BJ (cell line): ENCODE measurements around the gene CPNE5. TPM values are rescaled to one million over a fixed set of nuclear protein-coding genes. Genes with fewer than 3 reads are reported as not detected.

Source experiments
- CTCF ChIA-PET: fragments of 350-600 bp; formaldehyde crosslinking; extraction: SDS; loops from one replicate; lab custom pipeline; 2021; ENCODE audit warnings: antibody characterized with exemption, inconsistent platforms; lab: Yijun Ruan, JAX
- POLR2A ChIA-PET: fragments of 300-600 bp; sonication (Branson Sonifier 250); formaldehyde crosslinking; extraction: SDS; loops from one replicate; lab custom pipeline; 2021; ENCODE audit warnings: antibody characterized with exemption; lab: Charles Lee
- DNase-seq: peaks from one replicate; pipeline ENCODE4 v3.0.0-alpha.2; 2011; ENCODE audit warnings: low read depth
- H3K27me3 ChIP-seq: 2 replicates; pipeline ENCODE4 v1.6.0; 2011; ENCODE audit warnings: low read length; ENCODE audit not compliant: control insufficient read depth, insufficient read depth
- H3K36me3 ChIP-seq: 2 replicates; pipeline ENCODE4 v1.5.1; 2011; ENCODE audit warnings: low read length; ENCODE audit not compliant: control insufficient read depth, insufficient read depth
- H3K4me3 ChIP-seq: 2 replicates; pipeline ENCODE4 v1.5.1; 2011; ENCODE audit warnings: low read depth, mild to moderate bottlenecking, control low read depth, low read length
- polyA plus RNA-seq: library from polyadenylated mRNA; depleted of rRNA; stranded (reverse); fragments of >200 nt; gene quantifications from 2 replicates; pipeline ENCODE4 v1.2.3, GENCODE V29; 2011; rRNA removed
- TF ChIP-seq, protein P1 (sequence below): IDR thresholded peaks from 2 replicates; pipeline ENCODE4 v1.5.1; 2011; ENCODE audit warnings: low read depth, mild to moderate bottlenecking, control low read depth, inconsistent platforms, low read length, moderate library complexity; ENCODE audit not compliant: insufficient read depth

Gene CPNE5
- polyA plus RNA-seq, 1 experiment, result 0.09 TPM

DNA sequence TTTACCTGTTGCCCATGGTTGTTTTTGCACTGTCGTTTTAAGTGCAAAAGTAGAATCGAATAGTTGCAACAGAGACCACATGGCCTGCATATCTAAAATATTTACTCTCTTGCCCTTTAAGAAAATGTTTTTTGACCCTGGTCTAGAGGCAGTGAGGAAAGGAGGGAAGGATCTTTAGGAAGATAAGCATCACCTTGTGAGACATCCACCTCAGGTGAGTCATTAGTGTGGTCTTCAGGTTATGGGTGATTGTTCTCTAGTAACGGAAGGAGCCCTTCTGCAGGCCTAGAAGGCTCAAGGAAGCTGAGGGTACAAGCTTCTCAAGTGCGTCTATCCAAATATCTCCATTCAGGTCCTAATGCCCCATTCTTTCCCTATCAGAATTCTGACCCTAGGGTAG, 148.2 kb downstream of the CPNE5 start:
- peaks cover 11% of the 10 kb centered on the region for H3K36me3 ChIP-seq
- ChIA-PET CTCF (interaction anchor here (0.6 to 1.5 kb wide), 3 partner anchors 11 to 67 kb away, joined by 3 to 4 read pairs (median 3); no protein-coding TSS in a partner anchor), POLR2A (no interaction called here)
- TF ChIP-seq, protein P1, sequence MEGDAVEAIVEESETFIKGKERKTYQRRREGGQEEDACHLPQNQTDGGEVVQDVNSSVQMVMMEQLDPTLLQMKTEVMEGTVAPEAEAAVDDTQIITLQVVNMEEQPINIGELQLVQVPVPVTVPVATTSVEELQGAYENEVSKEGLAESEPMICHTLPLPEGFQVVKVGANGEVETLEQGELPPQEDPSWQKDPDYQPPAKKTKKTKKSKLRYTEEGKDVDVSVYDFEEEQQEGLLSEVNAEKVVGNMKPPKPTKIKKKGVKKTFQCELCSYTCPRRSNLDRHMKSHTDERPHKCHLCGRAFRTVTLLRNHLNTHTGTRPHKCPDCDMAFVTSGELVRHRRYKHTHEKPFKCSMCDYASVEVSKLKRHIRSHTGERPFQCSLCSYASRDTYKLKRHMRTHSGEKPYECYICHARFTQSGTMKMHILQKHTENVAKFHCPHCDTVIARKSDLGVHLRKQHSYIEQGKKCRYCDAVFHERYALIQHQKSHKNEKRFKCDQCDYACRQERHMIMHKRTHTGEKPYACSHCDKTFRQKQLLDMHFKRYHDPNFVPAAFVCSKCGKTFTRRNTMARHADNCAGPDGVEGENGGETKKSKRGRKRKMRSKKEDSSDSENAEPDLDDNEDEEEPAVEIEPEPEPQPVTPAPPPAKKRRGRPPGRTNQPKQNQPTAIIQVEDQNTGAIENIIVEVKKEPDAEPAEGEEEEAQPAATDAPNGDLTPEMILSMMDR, result no peak
- H3K27me3 ChIP-seq, result no peaks in the 10 kb centered on the region
- DNase-seq, result no peak
- no peak overlapping the region for H3K4me3 ChIP-seq

Other genes with a start within 250 kb of the CPNE5 start
- gene SRSF3, start 245.1 kb downstream of the CPNE5 start, polyA plus RNA-seq, result 177 and 292 TPM in 2 replicates
- gene CDKN1A, start 160.7 kb downstream of the CPNE5 start, polyA plus RNA-seq, result 698 and 820 TPM in 2 replicates
- gene RAB44, start 141.6 kb downstream of the CPNE5 start, polyA plus RNA-seq, result 0.02 and 0.04 TPM in 2 replicates
- 23.4 and 34.8 TPM in 2 replicates for gene PPIL1, start 35.4 kb upstream of the CPNE5 start, polyA plus RNA-seq
- gene C6orf89, start 46.5 kb upstream of the CPNE5 start, polyA plus RNA-seq, result 66.0 and 71.4 TPM in 2 replicates
- 0.09 and 0.21 TPM in 2 replicates for gene PI16, start 115.3 kb upstream of the CPNE5 start, polyA plus RNA-seq
- 123 and 207 TPM in 2 replicates for gene MTCH1, start 146.8 kb upstream of the CPNE5 start, polyA plus RNA-seq
- not detected in 2 replicates for gene FGD2, start 166.2 kb upstream of the CPNE5 start, polyA plus RNA-seq